Panc1 (cell line): ENCODE results near the gene FRS2. TPM values are rescaled to one million over a fixed set of nuclear protein-coding genes. Genes with fewer than 3 reads are reported as not detected.

ENCODE experiments used
- ATAC-seq: fragments of 200-7000 bp; cut with Tn5 transposase; 2 replicates; pipeline ENCODE4 v1.9.1; 2020; ENCODE audit warnings: mild to moderate bottlenecking, moderate library complexity
- BruUV-seq: library from RNA; stranded (reverse); fragments of 400-500 nt; replicated peaks from 2 replicates; lab custom pipeline; 2021; lab: Mats Ljungman, UMichigan
- CTCF ChIA-PET: fragments of 300-600 bp; sonication (Branson Sonifier 250); formaldehyde crosslinking; loops from one replicate; lab custom pipeline; 2022; ENCODE audit warnings: antibody characterized with exemption; lab: Charles Lee
- POLR2A ChIA-PET: fragments of 300-600 bp; sonication (Branson Sonifier 250); formaldehyde crosslinking; loops from one replicate; lab custom pipeline; 2022; ENCODE audit warnings: antibody characterized with exemption; lab: Charles Lee
- DNase-seq: peaks from one replicate; pipeline ENCODE4 v3.0.0-alpha.2; 2010; ENCODE audit warnings: low read depth, low spot score
- H3K27ac ChIP-seq: 2 replicates; pipeline ENCODE4 v1.5.1; 2011; ENCODE audit warnings: mild to moderate bottlenecking, low read length, inconsistent platforms
- H3K27me3 ChIP-seq: fragments of 200-500 bp; sonication (Bioruptor generic); 2 replicates; pipeline ENCODE4 v1.6.0; 2014; ENCODE audit warnings: low read length, inconsistent platforms; ENCODE audit not compliant: control insufficient read depth, insufficient read depth
- H3K36me3 ChIP-seq: fragments of 200-500 bp; sonication (Bioruptor generic); 2 replicates; pipeline ENCODE4 v1.5.1; 2014; ENCODE audit warnings: inconsistent platforms, mild to moderate bottlenecking, low read length, moderate library complexity; ENCODE audit not compliant: control insufficient read depth, insufficient read depth
- H3K4me1 ChIP-seq: 2 replicates; pipeline ENCODE4 v1.5.1; 2011; ENCODE audit warnings: inconsistent platforms, mild to moderate bottlenecking, low read length, moderate library complexity; ENCODE audit not compliant: control insufficient read depth, insufficient read depth
- H3K4me3 ChIP-seq, 2 experiments: 2 replicates each; pipeline ENCODE4 v1.5.1; 2011 to 2012; ENCODE audit warnings: low read depth in 2 of 2, low read length in 2 of 2, mild to moderate bottlenecking in 2 of 2, inconsistent platforms in 1 of 2, moderate library complexity in 1 of 2
- H3K9me3 ChIP-seq: fragments of 200-500 bp; sonication (Bioruptor generic); 2 replicates; pipeline ENCODE4 v1.5.1; 2014; ENCODE audit warnings: low read depth, mild to moderate bottlenecking, inconsistent platforms, low read length, moderate library complexity; ENCODE audit not compliant: control insufficient read depth, insufficient read depth
- POLR2AphosphoS5 ChIP-seq: IDR thresholded peaks from 2 replicates; pipeline ENCODE4 v1.6.1; 2012; ENCODE audit warnings: mild to moderate bottlenecking, low read depth, low read length, moderate library complexity
- SIN3A ChIP-seq: IDR thresholded peaks from 2 replicates; pipeline ENCODE4 v1.6.1; 2012; ENCODE audit warnings: low read depth, mild to moderate bottlenecking, low read length, moderate library complexity, borderline replicate concordance; ENCODE audit not compliant: insufficient read depth
- TCF7L2 ChIP-seq: IDR thresholded peaks from 2 replicates; pipeline ENCODE4 v1.6.1; 2011; ENCODE audit warnings: mild to moderate bottlenecking, low read depth, low read length, inconsistent platforms
- in situ Hi-C: cut with HindIII; loops from 2 replicates; pipeline ENCODE4 v1.10.0; 2016; ENCODE audit warnings: low sequenced_read_pairs, low pct_unique_long_range_greater_than_20kb
- intact Hi-C: fragments of 100-400 bp; cut with micrococcal nuclease; formaldehyde crosslinking; loops from one replicate; pipeline ENCODE4 v1.10.0; 2022; ENCODE audit not compliant: unreplicated experiment
- total RNA-seq: library from RNA; stranded (reverse); gene quantifications from one replicate; pipeline ENCODE4 v1.2.1, GENCODE V29; 2021; ENCODE audit not compliant: unreplicated experiment
- TF ChIP-seq, protein P1 (sequence below), 2 experiments: IDR thresholded peaks; 2 replicates each; pipeline ENCODE4 v1.6.1; 2011 to 2012; ENCODE audit warnings: low read depth in 2 of 2, control low read depth in 1 of 2, low read length in 1 of 2, mild to moderate bottlenecking in 1 of 2, moderate library complexity in 1 of 2; ENCODE audit not compliant: insufficient read depth in 1 of 2
- TF ChIP-seq, protein P2 (sequence below): fragments of 450-650 bp; IDR thresholded peaks from 2 replicates; pipeline ENCODE4 v1.5.1; 2017; ENCODE audit warnings: mild to moderate bottlenecking

The FRS2 gene
- total RNA-seq, 1 experiment from 2014 or later = 26.6 TPM

DNA sequence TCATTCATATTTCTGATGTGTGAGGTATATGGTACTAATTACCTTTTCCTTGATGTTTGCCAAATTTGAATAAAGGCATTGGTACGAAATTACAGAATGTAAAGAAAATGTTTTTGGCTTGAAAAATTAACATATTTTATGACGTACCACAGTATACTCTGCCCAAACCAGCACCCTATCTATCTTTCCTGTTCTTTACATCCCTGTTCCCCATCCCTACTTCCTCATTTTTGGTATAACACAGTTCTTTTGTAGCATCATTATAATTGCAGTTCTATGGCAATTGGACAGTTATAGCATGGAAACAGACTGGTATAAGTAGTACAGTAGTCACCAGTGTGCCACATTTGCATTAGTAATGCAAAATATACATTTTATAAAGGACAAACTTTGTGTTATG lies 108.1 kb downstream of the FRS2 start:
- ATAC-seq (no peak), DNase-seq (no peak)
- Histone ChIP-seq H3K27ac (no peak overlapping the region), H3K27me3 (no peaks in the 10 kb centered on the region), H3K4me1 (no peaks in the 10 kb centered on the region), H3K9me3 (no peaks in the 10 kb centered on the region), H3K36me3 (peaks cover 8% of the 10 kb centered on the region; the same call in 1 of the 2 replicates), H3K4me3 (no peak overlapping the region)
- ChIA-PET CTCF (no interaction called here), POLR2A (no interaction called here)
- intact Hi-C loops (loop anchor here (10.0 kb wide), 1 partner anchor 223 kb away; the partner anchor contains the start of gene YEATS4), in situ Hi-C loops (loop anchor here (25.0 kb wide), 1 partner anchor 91 kb away; no protein-coding TSS in a partner anchor)
- TF ChIP-seq TCF7L2 (no peak), SIN3A (no peak), POLR2AphosphoS5 (no peak)
- TF ChIP-seq, protein P1, sequence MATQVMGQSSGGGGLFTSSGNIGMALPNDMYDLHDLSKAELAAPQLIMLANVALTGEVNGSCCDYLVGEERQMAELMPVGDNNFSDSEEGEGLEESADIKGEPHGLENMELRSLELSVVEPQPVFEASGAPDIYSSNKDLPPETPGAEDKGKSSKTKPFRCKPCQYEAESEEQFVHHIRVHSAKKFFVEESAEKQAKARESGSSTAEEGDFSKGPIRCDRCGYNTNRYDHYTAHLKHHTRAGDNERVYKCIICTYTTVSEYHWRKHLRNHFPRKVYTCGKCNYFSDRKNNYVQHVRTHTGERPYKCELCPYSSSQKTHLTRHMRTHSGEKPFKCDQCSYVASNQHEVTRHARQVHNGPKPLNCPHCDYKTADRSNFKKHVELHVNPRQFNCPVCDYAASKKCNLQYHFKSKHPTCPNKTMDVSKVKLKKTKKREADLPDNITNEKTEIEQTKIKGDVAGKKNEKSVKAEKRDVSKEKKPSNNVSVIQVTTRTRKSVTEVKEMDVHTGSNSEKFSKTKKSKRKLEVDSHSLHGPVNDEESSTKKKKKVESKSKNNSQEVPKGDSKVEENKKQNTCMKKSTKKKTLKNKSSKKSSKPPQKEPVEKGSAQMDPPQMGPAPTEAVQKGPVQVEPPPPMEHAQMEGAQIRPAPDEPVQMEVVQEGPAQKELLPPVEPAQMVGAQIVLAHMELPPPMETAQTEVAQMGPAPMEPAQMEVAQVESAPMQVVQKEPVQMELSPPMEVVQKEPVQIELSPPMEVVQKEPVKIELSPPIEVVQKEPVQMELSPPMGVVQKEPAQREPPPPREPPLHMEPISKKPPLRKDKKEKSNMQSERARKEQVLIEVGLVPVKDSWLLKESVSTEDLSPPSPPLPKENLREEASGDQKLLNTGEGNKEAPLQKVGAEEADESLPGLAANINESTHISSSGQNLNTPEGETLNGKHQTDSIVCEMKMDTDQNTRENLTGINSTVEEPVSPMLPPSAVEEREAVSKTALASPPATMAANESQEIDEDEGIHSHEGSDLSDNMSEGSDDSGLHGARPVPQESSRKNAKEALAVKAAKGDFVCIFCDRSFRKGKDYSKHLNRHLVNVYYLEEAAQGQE (IDR thresholded peaks at IDR 0.05; ENCODE audit: insufficient read depth in 1 of 2, low read depth in 2 of 2, low read length in 1 of 2) = no peak
- TF ChIP-seq, protein P2, sequence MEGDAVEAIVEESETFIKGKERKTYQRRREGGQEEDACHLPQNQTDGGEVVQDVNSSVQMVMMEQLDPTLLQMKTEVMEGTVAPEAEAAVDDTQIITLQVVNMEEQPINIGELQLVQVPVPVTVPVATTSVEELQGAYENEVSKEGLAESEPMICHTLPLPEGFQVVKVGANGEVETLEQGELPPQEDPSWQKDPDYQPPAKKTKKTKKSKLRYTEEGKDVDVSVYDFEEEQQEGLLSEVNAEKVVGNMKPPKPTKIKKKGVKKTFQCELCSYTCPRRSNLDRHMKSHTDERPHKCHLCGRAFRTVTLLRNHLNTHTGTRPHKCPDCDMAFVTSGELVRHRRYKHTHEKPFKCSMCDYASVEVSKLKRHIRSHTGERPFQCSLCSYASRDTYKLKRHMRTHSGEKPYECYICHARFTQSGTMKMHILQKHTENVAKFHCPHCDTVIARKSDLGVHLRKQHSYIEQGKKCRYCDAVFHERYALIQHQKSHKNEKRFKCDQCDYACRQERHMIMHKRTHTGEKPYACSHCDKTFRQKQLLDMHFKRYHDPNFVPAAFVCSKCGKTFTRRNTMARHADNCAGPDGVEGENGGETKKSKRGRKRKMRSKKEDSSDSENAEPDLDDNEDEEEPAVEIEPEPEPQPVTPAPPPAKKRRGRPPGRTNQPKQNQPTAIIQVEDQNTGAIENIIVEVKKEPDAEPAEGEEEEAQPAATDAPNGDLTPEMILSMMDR = no peak
- no TSS peak for BruUV-seq

DNA sequence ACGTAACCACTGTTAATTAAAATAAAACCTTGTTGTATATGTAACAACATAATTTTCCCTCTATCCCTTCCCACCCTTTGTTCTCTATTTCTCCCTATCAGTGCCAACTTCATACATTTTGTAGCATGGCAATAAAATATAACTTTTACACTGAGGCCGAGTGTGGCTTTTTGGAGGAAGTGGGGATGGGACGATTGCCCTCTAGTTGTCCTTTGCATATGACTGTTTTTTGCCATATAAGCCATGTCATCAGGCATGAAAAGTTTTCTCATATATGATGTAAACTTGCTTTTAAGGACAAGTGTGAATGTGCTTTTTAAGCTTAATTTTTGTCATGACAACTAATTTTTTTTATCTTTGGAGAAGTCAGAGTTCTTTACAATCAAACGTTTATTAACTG lies 108.8 kb downstream of the FRS2 start:
- ATAC-seq (no peak), DNase-seq (no peak)
- in situ Hi-C loops (loop anchor here (25.0 kb wide), 1 partner anchor 92 kb away; no protein-coding TSS in a partner anchor), intact Hi-C loops (loop anchor here (10.0 kb wide), 1 partner anchor 224 kb away; the partner anchor contains the start of gene YEATS4)
- H3K27ac ChIP-seq = no peak overlapping the region
- no peaks in the 10 kb centered on the region for H3K9me3 ChIP-seq
- no peak overlapping the region for H3K4me3 ChIP-seq
- no peaks in the 10 kb centered on the region for H3K4me1 ChIP-seq
- BruUV-seq = no TSS peak
- ChIA-PET POLR2A (no interaction called here), CTCF (no interaction called here)
- peaks cover 5% of the 10 kb centered on the region; the same call in 1 of the 2 replicates for H3K36me3 ChIP-seq
- H3K27me3 ChIP-seq = no peaks in the 10 kb centered on the region
- TF ChIP-seq, protein P2 = no peak
- TF ChIP-seq TCF7L2 = no peak
- TF ChIP-seq POLR2AphosphoS5 = no peak
- TF ChIP-seq SIN3A = no peak
- TF ChIP-seq, protein P1 (IDR thresholded peaks at IDR 0.05; ENCODE audit: insufficient read depth in 1 of 2, low read depth in 2 of 2, low read length in 1 of 2) = no peak
